Embryonic facial prominence (tissue), 1 donor: Measurements from ENCODE around the gene MARCKS.
"Not testable (repeated sequence)": the region's sequence is repeated elsewhere in the genome, so short reads cannot be mapped to it uniquely, and the experiment has no call there.

ENCODE experiments used
- DNase-seq: peaks from one replicate; pipeline ENCODE4 v3.0.0-alpha.2; 2016; ENCODE audit errors: extremely low spot score

The MARCKS gene

DNA sequence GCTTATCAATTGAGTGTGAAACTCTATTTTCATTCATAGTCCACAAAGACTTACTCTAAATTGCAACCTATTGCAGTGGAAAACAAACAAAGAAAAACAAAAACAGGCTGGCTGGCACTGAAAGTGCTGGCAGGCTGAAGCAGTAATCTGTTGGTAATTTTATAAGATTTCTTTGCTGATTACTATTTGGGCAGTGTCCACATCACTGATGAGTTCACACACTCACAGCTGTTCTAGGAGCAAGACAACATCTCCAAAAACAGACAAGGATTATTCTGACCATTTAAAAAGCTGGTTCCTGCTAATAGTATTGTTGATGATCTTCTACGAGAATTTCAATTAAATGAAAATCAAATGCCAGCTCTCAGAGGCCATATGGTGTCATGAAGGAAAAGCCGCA is 26.9 kb downstream of the MARCKS start:
- DNase-seq: no peak

DNA sequence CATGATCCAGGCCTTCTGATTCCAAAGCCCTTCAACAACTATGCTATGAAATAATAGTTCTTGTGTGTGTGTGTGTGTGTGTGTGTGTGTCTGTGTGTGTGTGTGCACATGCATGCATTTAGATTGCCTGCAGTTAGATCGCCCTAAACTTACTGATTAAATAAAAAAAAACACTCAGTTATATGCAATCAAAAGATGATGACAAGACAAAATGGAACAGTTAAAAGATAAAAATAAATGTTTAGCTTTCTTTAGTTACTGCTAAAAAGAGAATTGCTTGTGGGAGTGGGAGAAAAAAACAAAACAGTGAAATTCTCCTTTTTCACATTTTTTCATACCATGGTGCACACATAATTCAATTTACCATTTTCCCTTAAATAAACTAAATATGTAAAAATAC is 29.4 kb downstream of the MARCKS start:
- no peak for DNase-seq

DNA sequence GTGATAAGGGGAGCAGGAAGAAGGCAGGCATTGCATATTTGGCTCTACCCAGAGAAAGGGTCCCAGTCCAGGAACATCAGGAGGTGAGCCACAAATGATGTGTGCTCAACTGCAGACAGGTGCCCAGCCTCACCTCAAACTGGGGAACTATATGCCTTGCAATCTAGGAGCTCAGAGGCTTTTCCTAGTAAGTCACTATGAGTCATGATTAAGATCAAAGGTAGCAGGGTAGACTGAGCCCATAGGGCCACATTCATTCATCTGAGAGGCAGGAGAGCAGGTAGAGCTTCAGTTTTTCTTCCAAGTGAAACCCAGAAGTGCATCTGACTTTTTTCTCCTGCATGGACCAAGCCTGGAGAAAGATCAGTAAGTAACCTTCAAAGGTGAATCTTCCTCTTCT is 31.3 kb downstream of the MARCKS start:
- no peak for DNase-seq

DNA sequence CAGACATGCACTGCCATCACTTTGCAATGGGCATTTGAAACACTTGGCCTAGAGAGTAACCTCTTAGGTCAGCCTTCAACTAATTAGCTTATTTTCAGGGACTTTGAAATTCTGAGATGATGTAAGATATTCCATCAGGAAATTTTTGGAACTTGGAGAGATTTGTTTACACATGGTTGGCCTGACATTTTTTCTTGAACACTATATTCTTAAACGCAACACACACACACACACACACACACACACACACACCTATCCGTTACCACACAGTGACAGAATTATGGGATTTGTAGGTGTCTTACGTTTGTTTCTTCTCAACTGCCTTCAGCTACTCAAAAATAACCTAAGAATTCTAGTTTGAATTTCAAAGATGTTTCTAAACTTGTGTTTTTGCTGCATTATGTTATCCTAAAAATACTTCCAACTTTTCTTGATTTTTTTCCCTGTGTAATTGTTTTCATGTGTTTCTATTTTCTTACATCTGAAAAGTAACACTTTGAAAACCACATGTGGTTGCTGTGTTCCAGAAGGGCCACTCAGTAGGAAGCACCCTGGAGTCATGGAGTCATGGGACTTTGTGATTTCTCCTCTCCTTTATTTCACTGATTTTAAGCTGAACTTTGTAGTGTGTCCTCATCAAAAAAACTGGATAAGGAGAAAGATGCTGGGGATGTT is 31.9 kb downstream of the MARCKS start:
- DNase-seq: no peak

GRCh38 chr6:113893451-113893850 is 36.3 kb downstream of the MARCKS start:
- no peak for DNase-seq

- no peak for DNase-seq
Measured at GRCh38 chr6:113893866-113894265, 36.7 kb downstream of the MARCKS start.

DNA sequence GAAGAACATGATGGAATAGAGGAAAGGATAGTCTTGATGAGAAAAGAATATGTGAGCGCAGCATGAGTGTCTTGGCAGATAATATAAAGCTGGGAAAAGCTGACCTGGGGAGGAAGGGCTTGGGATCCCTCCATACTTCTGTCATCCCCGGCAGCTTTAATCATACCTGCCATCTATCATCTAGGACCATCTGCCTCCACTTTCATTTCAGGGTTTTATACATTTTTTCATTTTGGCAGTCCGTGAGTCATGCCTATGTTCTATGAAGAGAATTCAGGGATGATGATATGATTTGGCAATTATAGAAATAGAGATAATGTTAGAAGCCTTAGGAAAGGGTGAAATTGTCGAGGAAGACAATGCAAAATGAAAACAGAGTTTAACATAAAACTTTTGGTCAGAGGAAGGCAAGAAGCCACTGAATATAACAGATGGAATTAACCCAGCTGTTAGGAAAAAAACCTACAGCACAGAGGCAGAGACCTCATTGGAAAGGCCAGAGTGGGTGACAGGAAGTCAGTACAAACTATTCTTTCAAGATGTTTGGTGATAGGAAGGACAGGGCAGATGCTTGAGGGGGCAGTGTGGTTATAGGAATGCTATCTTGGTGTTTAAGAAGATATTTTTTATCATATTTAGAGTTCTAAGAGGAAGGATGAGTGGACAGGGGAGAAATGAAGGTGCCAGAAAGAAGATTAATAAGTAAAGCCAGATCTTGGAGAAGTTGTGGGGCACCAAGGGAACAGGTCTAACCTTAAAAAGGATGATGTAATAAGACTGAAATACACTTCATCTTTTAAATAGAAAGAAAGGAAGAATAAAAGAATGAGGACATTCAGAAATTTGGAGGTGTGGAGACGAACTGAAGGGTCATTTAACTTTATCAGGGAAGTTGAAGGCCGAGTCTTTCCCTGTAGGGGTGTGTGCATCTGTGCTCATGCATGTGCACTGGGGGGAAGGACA is 37.8 kb downstream of the MARCKS start:
- no peak for DNase-seq

DNA sequence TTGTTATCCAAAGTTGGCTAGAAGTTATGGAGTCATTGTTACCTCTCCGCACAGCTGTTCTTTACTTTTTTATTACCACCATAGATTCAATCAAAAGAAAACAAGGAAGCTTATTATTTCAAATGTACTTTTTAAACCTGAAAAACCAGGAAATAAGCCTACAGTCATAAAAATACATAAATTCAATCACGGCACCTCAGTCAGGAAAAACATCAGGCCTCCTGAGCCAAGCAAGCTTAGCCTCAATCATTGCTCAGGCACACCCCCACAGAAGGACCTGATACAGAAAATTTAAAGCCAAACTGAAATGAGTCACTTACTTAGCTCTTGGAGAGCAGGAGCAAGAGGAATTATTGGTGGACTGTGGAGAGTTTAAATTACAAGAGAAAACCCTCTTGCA is 44.3 kb downstream of the MARCKS start:
- no peak for DNase-seq

GRCh38 chr6:113903666-113904330 is 46.7 kb downstream of the MARCKS start:
- DNase-seq: no peak

DNA sequence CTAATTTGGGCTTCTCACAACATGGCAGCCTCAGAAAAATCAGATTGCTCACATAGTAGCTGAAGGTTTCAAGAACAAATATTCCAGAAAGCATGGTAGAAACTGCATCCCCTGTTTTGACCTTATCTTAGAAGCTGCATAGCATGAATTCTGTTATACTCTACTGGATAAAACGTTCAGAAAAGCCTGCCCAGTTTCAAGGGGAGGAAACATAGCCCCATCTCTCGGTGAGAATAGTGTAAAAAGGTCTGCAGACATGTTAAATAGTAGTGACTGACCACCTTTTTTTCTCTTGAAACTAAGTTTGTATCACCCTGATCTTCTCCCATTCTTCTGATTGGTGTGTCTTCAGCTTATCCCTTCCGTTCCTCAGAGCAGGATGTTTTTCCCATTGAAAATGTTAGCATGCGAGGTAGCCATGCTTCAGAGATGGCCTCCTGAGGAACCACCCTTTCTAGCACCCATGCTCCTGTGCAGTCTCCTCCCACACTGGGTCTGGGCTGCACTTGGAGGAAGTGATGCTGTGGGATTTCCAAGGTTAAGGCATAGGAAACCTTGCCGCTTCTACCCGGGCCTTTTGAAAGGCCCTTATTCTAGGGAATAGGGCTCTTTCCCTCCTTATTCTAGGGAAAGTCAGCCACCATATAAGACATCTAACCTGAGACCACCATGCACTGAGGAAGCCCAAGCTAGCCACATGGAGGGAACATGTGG is 50.1 kb downstream of the MARCKS start:
- no peak for DNase-seq

- DNase-seq: no peak
Measured at GRCh38 chr6:113908801-113909200, 51.7 kb downstream of the MARCKS start.

- peak; percentile 76 for DNase-seq
Measured at GRCh38 chr6:113909224-113909856, 52.2 kb downstream of the MARCKS start.

DNA sequence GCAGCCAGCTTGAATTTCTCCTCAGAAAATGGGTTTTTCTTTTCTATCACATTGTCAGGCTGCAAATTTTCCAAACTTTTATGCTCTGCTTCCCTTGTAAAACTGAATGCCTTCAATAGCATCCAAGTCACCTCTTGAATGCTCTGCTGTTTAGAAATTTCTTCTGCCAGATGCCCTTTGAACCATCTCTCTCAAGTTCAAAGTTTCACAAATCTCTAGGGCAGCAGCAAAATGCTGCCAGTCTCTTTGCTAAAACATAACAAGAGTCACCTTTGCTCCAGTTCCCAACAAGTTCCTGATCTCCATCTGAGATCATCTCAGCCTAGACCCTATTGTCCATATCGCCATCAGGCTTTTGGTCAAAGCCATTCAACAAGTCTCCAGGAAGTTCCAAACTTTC is 53.1 kb downstream of the MARCKS start:
- not testable (repeated sequence) for DNase-seq
